Stimulated activated CD8-positive, alpha-beta memory T cell treated with anti-CD3 and anti-CD28 coated beads, Interleukin-7, amount 100 ng/mL, for 1 hour (primary cell): ENCODE data around the gene EDAR.

ENCODE experiments used
- DNase-seq, 2 donors: peaks; one replicate each; pipeline ENCODE4 v3.0.0-alpha.2; 2020; ENCODE audit warnings: low read depth in 2 of 2

The EDAR gene

DNA sequence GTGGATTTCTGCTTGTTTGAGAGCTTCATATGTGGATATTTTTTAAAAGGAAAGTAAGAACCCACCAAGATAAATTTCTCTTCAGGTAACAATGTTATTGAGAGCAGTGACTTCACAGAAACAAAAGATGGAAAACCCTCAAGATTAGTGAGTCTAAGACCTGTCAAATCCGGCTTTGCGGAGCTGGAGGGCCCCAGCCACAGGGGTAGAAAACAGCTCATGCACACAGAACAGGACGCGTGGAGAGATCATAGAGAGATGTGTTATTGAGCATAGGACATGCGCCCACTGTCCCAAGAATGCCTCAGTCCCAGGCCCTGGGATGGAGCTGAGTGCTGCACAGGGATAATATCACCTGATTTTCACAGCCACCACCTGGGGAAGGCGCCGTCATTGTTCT is 21.3 kb downstream of the EDAR start:
- no peak for DNase-seq

DNA sequence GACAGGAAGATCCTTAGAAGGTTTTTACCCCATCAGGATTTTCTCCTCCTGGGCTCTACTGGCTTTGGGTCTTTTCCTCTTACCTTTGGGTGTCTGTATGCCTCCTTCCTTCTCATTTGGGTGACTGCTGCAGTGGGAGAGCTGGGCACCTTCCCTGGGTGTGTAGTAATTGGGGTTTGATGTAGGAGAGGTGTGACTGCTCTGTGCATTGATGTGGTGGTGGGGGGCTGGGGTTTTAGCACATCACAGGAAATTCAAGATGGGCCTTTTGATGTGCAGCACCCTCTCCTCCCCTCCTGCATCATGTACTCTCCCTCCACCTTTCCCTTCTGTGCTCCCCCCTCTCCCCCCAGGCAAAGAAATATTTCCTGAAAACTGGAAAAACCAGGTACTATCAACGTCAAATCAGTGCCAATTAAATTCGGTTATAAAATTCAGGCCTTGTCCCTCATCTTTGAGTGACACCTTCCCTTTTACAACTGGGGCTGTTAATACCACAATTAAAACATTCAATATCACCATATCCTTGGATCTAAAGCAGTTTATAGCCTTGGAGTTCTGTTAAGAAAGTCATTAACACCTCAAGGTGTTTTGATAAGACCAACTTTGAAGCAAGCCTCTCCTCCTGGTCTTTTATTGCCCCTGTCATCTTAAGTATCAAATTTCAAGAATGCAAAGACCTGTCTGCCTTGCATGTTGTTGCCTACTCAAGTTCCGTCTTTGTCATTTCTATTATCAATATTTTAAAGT is 23.3 kb downstream of the EDAR start:
- no peak for DNase-seq

DNA sequence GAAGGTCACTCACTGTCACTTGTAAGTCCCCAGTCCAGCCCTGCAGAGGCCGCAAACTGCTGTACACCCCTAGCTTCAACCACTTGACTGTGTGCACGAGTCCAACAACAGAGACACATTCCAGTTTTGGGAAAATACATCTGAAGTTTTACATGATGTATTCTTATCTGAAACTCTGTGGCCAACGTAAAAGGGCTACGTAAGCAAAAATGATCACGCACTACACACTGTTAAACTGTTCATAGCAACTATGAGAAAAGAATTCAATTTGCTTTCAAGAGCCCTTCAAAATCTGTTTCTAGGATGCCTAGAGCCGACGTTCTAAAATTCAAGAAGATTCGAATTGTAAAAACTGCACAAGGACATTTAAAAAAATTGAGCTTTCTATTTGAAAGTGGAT is 26.0 kb downstream of the EDAR start:
- no peak for DNase-seq

DNA sequence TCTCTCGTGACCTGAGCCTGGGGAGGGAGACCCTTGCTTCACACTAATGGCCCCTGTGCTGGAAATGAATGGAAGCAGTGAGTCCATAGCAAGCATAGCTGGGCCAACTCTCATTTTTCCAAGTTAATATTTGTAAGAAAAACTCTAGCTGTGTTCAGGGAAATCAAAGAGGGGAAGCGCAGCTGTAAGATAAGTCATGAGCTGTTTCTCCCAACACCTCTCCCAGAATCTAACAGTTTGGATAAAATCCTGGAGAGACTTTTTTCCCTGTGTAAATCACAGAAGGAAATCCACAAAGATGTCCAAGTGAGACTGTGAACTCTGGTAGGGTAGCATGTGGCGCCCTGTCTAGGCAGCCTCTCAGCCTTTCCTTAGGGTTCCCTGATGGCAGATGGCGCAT is 27.2 kb downstream of the EDAR start:
- no peak for DNase-seq

DNA sequence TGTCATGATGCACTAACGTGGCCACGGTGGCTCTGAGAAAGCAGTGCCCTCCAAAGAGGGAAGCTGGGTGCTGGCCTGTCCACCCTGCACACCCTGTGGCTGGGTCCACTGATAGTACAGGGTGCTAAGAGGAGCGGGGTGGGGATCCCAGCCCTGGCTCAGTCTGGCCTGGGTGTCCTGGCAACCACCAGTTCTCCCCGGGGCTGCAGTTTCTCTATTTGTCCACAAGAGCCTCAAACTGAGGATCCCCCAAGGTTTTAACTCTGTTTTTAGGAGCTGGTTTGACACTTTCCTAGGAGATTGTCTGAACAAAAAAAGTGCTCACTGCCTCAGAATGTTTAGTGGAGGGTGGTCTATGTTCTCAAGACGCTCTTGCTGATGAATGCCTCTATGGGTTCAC is 29.0 kb downstream of the EDAR start:
- no peak for DNase-seq

DNA sequence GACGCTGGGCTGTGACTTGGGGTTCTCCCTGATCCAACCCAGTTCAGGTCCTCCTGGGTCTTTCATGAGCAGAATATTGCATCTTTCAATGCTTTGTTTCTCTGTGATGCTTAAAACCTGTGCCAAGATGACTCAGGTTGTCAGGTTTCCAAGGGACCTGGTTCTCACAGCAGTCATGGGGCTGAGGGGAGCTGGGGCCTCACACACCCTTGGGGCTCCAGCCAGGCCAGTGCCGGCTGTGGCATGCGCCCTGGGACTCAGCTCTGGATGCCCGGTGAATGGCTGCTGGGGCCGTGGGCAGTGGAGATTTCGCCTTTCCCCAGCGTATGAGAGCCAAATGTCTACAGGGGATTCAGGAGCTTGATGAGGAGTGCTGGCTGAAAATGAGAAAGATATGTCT is 29.6 kb downstream of the EDAR start:
- no peak for DNase-seq

DNA sequence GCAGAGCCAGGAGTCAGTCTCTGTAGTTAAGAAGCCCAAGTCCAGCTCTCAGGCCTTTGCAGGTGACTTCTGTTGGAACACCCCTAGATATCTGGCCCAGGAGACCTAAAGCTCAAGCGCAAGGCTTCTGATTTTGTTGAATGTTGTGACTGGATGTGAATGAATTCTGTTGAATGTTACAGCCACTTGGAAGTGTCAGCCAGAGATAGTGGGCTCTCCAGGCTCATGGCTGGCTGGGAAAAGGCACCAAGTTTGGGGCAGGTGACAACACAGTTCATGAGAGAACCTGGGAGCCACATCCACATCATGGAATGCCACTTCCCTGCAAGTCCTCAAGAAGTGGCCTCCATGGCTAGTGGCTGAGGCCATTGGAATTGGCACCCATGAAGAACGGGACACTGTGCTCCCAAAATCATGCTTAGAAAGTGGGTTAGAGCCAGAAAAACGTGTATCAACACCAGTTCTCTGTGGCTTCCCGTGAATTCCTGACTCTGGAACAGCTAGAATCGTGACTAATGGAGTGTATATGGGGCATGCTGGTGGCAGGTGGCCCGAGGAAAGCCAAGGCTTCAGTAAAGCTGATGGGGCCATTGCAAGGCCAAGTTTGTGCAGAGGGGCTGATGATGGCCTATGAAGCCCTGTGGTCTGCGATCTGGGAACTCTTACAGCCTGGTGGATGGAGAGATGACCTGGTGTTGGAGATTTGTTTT is 30.2 kb downstream of the EDAR start:
- no peak for DNase-seq

DNA sequence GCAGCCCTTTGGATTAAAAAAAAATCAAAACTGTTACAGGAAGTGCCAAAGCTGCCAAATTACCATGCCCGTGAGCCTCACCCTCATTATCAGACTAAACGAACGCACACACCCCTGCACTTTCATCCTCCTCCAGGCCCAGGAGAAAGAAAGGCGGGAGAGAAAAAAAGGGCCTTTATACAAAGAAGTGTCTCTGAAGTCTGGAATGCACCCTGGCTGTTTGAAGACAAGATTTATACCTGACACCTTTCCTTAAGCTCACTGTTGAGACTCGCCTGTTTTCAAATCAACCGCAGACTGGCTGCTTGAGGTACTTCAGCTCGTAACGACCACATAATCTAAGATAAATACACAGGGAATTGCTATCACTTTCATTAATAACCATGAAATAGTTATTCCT is 31.0 kb downstream of the EDAR start:
- DNase-seq, result no peak

DNA sequence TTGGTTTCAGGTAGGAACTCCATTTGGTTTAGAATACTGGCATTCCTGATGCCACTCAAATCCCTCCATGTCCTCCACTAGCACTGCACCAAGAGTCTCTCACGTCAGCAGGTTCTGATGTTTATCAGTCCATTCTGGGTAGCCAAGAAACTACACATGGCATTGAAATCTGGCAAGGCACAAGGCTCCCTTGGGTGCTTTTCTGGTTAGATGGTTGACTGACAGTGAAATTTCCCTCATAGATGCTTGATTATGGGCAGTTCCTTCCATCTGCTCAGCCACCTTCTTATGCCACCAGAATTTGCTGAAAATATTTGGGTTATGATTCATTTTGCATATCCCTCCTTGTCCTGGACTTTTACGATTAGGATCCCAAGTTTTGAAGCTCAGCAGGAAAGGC is 32.6 kb downstream of the EDAR start:
- DNase-seq, result no peak

DNA sequence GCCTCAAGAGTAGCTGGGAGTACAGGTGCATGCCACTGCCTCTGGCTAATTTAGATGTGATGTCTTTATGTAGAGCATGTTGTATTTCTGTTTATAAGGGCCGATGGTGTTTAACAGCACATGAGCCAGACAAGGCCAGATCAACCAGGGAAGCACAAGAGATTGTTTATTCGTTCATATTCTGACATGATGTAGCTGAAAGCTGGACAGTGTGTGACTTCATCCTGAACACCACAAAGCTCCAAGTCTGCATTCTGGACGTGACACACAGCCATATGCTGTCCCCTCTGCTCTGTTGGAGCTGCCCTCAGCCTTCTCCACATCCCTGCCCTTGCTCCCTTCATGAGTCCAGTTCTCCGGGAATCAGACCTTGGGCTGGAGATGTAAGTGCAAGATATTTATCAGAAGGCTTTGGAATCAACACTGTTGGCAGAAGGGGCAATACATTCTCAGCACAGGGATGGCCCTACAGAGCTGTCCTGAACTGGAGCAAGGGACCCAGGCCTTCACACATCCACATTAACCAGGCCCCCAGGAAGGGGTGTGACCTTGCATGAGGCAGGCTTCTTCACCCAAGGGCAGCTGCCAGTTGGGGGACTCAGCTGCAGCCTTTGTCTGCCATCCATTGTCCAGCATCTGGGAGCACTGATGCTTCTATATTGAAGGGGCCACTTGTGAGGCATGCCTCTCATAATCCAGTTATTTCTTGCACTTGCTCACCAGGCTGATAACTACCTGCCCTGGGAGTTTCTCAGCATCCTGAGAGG is 38.5 kb downstream of the EDAR start:
- DNase-seq, result no peak

DNA sequence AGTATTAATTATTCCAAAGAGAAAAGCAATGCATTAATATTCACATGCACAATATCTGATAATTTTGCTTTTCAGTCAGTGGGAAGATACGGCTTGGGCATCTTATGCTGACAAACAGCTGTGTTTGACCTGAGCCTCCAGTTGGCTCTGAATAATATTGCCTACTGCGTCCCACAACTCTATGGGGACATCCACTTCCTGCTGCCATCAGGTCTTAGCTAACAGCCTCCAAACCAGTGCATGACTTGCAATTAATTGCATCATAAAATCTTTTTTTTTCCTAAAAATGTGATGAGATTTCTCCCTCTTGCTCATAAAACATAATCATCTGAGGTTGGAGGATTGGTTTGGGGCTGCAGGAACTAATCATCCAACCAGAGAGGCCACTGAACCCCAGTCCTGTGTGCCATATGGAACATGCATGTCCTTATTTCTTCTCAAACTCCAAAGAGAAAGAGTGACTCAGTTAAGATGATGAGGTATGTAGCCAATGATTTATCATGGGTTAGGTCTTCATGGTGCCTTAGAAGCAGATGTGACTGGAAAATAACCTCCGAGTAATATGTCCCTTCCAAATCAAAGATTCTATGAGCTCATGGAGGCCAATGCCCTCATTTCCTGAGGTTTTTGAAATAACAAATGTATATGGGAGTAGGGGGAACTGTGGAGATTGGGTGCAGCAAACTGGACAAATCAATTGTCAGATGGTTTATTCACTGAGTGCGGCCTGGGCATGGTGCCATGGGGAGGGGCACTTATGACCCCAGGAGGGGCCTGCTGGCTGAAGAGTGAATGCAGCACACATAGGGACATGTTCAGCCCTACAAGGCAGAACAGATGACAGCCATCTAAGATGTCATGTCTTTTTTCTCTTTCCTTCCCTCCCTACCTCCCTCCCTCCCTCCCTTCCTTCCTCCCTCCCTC is 39.4 kb downstream of the EDAR start:
- DNase-seq, result no peak

DNA sequence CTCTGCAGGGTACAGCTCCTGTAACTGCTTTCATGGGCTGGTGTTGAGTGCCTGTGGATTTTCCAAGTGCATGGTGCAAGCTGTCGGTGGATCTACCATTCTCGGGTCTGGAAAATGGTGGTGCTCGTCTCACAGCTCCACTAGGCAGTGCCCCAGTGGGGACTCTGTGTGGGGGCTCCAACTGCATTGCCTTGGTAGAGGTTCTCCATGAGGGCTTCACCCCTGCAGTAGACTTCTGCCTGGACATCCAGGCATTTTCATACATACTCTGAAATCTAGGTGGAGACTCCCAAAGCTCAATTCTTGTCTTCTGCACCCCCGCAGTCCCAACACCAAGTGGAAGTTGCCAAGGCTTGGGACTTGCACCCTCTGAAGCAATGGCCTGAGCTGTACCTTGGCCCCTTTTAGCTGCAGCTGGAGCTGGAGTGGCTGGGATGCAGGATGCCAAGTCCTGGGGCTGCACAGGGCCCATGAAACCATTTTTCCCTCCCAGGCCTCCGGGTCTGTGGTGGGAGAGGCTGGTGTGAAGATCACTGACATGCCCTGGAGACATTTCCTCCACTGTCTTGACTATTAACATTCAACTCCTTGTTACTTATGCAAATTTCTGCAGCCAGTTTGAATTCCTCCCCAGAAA is 41.6 kb downstream of the EDAR start:
- no peak for DNase-seq

DNA sequence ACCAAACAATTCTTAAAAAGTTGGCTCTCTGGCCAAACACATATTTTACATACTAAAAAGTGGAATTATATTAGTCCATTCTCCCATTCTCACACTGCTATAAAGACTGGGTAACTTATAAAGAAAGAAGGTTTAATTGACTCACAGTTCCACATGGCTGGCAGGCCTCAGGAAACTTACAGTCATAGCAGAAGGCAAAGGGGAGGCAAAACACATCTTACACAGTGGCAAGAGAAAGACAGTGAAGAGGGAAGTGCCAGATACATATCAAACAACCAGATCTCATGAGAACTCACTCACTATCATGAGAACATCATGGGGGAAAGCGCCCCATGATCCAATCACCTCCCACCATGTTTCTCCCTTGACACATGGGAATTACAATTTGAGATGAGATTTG is 42.6 kb downstream of the EDAR start:
- DNase-seq, result no peak

DNA sequence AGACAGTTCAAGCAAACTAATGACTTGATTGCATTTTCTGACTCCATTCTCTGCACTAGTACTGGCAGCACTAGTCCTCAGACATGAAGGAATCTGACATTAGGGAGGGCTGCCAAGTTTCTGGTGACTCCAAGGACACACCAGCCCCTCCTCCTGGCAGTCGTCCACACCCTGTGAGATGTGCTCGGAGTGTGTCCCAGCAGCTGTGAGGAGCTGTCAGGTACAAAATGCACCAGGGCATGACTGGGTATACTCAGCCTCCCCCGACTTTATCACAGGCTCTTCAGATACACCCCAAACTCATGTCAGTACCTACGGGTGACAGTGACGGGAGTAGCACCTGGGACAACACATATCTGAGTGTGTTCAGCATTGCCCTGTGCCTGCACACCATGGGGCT is 43.1 kb downstream of the EDAR start:
- DNase-seq, result no peak

DNA sequence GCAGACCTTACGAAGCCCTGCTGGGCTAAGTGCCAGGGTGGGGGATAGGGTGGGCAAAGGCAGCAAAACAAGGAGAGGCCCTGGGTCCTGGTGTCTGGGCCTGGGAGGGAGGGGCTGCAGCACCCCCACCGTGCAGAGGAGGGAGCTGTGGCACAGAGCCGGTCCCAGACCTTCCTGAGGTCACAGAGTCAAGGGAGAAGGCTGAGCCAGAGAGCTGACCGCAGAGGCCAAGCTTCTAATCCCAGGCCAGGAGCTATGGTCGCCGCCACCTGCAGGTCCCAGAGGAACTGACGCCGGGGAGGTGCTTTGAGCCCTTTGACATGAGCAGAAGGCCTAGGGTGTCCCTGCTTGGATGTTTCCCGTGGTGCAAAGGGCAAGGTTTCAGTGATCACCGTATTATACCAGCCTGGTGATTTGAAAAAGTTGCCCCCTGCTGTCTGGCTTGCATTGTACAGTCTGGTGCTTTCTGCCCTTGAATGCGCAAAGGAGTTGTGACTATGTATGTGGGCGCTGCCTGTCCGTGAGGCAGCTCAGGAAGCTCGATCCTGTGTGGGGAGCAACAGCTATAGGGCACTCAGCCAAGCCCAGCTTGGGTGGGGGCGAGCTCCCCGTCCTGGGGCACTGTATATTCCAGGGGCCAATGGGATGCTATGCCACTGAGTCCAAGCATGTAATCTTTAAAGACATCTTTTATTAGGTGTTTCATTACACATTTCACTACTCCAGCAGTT is 44.3 kb downstream of the EDAR start:
- DNase-seq, result no peak

DNA sequence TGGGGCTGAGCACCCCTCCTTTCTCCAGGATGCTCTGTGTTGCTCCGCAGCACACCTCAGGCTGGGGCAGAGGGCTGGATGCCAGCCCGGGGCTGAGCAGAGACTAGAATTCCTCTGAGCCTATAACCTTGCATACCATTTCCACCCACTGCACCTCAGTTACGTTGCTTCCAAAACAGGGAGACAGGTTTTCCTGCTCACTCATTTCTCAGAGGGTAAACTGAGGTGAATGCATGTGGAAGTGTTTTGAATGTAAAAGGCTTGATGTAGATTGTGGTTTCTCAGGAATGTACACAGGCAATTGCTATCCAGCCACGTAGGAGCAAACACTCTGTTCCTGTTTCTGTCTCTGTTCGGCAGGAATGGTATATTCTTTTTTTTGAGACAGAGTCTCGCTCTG is 45.3 kb downstream of the EDAR start:
- DNase-seq, result no peak

DNA sequence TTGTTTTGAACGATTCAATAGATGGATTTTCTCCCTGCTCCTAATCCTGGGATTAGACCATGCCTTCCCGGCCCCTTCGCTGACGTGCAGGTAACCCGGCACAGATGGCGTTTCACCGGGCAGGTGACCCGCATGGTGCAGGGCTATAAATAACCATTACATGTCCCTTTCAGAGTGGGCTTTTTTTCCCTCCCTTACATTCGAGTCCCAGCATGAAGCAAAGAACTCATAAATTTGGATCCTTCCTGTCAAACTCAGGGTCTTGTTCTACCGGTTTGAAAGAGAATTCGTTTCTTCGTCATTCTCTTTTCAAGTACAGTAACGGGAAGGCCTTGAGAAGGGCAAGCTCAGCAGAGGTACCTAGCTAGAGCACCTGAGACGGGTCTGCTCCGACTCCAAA is 46.1 kb downstream of the EDAR start:
- DNase-seq, result no peak

DNA sequence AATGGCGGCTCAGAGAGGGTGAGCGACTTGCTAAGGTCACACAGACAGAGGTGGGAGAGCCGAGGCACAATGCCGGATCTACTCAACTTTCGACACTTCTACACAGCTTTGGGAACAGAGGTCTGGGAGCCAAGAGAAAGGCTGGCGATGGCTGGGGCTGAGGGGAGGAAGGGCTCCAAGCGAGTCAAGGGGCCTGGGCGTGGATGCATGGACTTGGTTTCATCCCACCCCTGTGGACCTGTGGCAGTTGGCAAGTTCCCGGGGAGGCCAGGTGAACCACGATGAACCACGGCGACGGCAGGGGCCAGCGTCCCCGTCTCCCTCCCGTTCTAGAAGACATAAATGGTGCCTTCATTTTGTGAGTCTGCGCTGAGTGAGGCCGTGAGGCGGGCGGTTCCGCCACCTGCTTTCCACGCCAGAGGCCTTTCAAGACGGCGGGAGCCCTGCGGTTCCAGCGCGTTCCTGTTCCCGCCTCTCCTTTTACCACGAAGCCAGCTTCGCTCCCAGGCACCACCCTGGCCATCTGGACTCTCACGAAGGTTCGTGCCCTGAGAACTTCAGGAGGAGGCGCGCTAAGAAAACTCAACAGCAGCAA is 46.7 kb downstream of the EDAR start:
- DNase-seq, result no peak

DNA sequence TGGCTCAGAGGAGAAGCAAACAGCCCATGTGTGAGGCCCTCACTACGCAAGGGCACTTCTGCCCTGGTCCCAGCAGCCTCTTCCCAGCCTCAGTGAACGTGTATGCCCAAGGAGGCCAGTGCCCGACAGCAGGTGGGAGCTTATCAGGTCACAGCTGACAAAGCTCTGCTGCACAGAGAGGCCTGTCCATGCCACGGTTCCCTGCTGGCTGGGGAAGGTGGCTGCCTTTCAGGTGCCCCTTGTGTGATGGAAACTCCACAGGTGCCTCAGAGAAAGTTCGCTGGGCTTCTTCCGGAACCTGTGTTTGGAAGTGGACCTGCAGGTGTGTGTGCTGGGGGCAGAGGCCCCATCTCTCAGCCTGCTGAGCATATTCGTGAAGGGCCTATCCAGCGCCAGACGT is 47.3 kb downstream of the EDAR start:
- DNase-seq, result no peak

DNA sequence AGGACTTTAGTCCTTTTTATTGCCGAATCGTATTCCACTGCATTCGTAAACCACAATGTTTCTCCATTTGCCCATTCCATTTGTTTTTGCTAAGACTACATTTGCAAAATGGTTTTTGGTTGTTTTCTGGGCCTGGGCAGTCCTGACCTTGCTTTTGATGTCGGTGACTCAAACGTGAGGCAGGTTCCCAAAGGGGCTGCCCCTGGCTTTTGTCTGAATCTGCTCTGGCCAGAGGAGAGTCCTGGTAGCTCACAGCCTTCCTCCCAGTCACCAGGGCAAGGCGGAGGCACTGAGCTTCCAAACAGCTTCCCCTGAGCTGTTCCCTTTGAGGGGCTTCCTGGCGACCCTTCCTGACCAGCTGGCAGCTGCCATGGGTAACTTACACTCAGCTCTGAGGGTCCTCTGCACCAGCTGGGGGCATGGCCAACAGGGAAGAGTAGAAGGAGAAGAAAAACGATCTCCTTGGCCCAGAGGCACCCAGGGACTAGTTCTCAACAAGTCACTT is 47.8 kb downstream of the EDAR start:
- DNase-seq, result no peak
